Measurements from ENCODE around the gene SEPTIN1. TPM values are rescaled to one million over a fixed set of nuclear protein-coding genes. Genes with fewer than 3 reads are reported as not detected.
"Not testable (repeated sequence)": the region's sequence is repeated elsewhere in the genome, so short reads cannot be mapped to it uniquely, and the experiment has no call there.

Gene SEPTIN1
- total RNA-seq, 4 donors from 2014 or later, result 2.8 to 9.8 (median 4.8) TPM

DNA sequence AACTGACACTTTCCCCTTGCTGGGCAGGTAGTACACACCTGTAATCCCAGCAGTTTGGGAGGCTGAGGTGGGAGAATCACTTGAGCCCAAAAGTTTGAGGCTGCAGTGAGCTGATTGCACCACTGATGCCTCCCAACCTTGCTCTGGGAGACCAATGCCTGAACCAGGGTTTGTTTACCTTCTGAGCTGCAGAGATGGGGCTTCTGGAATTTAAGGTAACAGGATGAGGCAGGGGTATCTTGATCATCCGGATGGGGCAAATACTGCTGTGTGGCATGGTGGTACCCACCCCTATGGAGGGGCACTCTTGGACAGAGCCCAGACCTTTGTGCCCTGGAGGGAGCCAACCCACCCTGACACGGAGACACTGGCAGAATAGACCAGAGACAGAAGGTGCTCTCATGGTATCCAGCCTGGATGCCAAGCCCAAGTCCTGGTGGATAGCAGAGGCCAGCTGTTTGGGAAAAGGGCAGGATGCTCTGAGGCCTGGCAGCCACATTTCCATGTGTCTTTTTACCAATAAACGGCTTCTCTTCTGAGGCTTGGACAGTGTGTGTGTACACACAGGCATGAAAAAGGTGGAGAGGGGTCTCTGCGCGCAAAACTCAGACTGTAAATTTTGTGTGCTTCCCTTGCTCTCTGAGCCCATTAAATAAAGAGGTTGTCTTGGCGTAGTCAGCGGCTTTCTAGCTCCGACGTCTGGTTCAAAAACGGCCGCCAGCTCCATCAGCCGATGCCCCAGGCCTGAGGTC lies 17.2 kb upstream of the SEPTIN1 start:
- in situ Hi-C loops (cut with MboI; ENCODE audit: low pct_ligation_motif_present in 1 of 4, low pct_unique_long_range_greater_than_20kb in 1 of 4, low sequenced_read_pairs in 3 of 4) (loop anchor here (25.0 kb wide), 2 partner anchors 287 to 312 kb away; partner anchors contain the start of genes GDPD3 (in 2 of the 4), MAPK3 (in 2 of the 4), PPP4C (in 2 of the 4) and TBX6 (in 2 of the 4)), intact Hi-C loops (cut with DNase I; ENCODE audit: low total_unique reads) (loop anchor here (2.0 kb wide), 1 partner anchor 45 kb away; the partner anchor contains the start of gene CD2BP2)
- Histone ChIP-seq H3K4me3 (peak overlapping the region; percentile 39 to 92 (median 54)), H3K9me3 (no peaks in the 10 kb centered on the region), H3K4me1 (peaks cover 22 to 43% (median 24%) of the 10 kb centered on the region in 4 donors), H3K27ac (peak overlapping the region; percentile 80 to 91 (median 86)), H3K36me3 (peaks cover 0 to 6% (median 0%) of the 10 kb centered on the region in 4 donors), H3K27me3 (no peaks in the 10 kb centered on the region)
- DNase-seq, result no peak
- TF ChIP-seq POLR2A (IDR thresholded peaks at IDR 0.05) (no peak), CTCF (IDR thresholded peaks at IDR 0.05) (no peak), POLR2AphosphoS5 (IDR thresholded peaks at IDR 0.05) (no peak), EP300 (IDR thresholded peaks at IDR 0.05; ENCODE audit: low read depth) (no peak)
- 16% methylated on average over 12 of the region's 12 CpGs; no CpG with 5 or more reads in 1 of the 2 donors for WGBS, 2 donors (ENCODE audit: low coverage in 1 of 2)

DNA sequence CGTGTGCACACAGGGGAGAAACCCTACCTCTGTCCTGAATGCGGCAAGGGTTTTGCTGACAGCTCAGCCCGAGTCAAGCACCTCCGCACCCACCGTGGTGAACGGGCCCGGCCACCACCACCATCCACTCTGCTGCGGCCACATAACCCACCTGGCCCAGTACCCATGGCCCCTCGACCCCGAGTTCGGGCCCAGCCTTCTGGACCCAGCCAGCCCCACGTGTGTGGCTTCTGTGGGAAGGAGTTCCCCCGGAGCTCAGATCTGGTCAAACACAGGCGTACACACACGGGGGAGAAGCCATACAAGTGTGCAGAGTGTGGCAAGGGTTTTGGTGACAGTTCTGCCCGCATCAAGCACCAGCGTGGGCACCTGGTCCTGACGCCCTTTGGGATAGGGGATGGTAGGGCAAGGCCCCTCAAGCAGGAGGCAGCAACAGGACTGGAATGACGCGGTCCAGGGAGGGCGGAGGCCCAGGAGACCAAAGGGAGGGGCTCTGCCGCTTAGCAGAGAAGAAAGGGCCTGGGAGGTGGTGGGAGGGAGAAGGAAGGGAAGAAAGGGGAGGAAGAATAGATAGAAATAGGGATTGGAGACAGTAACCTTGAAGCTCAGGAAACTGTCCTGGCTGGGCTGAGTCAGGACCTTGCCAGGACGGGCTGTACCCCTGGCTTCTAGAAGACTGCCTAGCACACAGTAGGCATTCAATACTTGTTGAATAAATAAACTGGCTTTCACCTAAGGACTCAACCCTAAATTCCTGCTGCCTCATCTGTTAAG lies 16.5 kb upstream of the SEPTIN1 start:
- Histone ChIP-seq H3K4me1 (peaks cover 24 to 50% (median 26%) of the 10 kb centered on the region in 4 donors), H3K4me3 (no peak overlapping the region), H3K27me3 (no peaks in the 10 kb centered on the region), H3K9me3 (no peaks in the 10 kb centered on the region), H3K36me3 (peaks cover 0 to 6% (median 0%) of the 10 kb centered on the region in 4 donors), H3K27ac (peak overlapping the region; percentile 80 to 91 (median 86))
- in situ Hi-C loops (cut with MboI; ENCODE audit: low pct_ligation_motif_present in 1 of 4, low pct_unique_long_range_greater_than_20kb in 1 of 4, low sequenced_read_pairs in 3 of 4) (no loop called here), intact Hi-C loops (cut with DNase I; ENCODE audit: low total_unique reads) (no loop called here)
- DNase-seq, result no peak
- no peak for TF ChIP-seq EP300 (IDR thresholded peaks at IDR 0.05; ENCODE audit: low read depth)
- whole genome bisulfite sequencing, 2 donors (ENCODE audit: low coverage in 1 of 2), result 71 to 86% methylated on average over 5 to 22 of the region's 23 CpGs

DNA sequence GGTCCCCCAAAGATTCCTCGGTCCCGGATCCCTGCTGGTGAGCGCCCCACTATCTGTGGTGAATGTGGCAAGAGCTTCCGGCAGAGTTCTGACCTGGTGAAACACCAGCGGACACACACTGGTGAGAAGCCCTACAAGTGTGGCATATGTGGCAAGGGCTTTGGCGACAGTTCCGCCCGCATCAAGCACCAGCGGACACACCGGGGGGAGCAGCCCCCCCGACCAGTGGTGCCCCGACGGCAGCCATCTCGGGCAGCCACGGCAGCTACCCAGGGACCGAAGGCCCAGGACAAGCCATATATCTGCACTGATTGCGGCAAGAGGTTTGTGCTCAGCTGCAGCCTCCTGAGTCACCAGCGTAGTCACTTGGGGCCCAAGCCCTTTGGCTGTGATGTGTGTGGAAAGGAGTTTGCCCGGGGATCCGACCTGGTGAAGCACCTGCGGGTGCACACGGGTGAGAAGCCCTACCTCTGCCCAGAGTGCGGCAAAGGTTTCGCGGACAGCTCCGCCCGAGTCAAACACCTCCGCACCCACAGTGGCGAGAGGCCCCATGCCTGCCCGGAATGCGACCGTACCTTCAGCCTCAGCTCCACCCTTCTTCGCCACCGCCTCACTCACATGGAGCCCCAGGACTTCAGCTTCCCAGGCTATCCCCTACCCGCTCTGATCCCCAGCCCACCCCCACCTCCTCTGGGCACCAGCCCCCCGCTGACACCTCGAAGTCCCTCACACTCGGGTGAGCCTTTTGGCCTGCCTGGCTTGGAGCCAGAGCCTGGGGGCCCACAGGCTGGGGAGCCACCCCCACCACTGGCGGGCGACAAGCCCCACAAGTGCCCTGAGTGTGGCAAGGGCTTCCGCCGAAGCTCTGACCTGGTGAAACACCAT lies 15.7 kb upstream of the SEPTIN1 start:
- Histone ChIP-seq H3K9me3 (no peaks in the 10 kb centered on the region), H3K4me1 (peaks cover 24 to 50% (median 26%) of the 10 kb centered on the region in 4 donors), H3K36me3 (peaks cover 0 to 6% (median 0%) of the 10 kb centered on the region in 4 donors), H3K27me3 (no peaks in the 10 kb centered on the region), H3K4me3 (no peak overlapping the region), H3K27ac (peak overlapping the region in 2 of 4 donors; percentile 80 to 87)
- DNase-seq, result no peak
- TF ChIP-seq POLR2AphosphoS5 (IDR thresholded peaks at IDR 0.05), result no peak
- 94% methylated on average over 39 of the region's 42 CpGs; no CpG with 5 or more reads in 1 of the 2 donors for WGBS, 2 donors (ENCODE audit: low coverage in 1 of 2)
- in situ Hi-C loops (cut with MboI; ENCODE audit: low pct_ligation_motif_present in 1 of 4, low pct_unique_long_range_greater_than_20kb in 1 of 4, low sequenced_read_pairs in 3 of 4), result no loop called here
- intact Hi-C loops (cut with DNase I; ENCODE audit: low total_unique reads), result no loop called here

DNA sequence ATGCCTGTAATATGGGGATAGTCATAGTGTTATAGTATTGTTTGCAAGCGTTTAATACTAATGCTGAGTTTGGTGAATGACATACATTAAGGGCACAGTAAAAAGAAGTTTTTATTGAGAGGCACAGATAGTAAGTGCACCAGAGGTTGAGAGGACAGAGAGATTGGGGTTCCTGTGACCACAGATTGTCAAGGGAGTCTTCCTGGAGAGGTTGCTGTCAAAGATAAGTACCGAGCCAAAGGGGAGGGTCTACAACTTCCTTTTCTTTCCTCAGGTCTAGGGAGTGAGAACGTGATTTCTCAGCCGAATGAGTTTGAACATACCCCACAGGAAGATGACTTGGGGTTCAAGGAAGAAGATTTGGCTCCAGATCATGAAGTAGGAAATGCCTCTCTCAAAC lies 14.7 kb upstream of the SEPTIN1 start:
- peaks cover 24 to 50% (median 26%) of the 10 kb centered on the region in 4 donors for H3K4me1 ChIP-seq
- H3K36me3 ChIP-seq, result peaks cover 0 to 6% (median 0%) of the 10 kb centered on the region in 4 donors
- H3K9me3 ChIP-seq, result no peaks in the 10 kb centered on the region
- no peak for DNase-seq
- H3K27me3 ChIP-seq, result no peaks in the 10 kb centered on the region
- TF ChIP-seq POLR2A (IDR thresholded peaks at IDR 0.05), result no peak
- no peak for TF ChIP-seq EP300 (IDR thresholded peaks at IDR 0.05; ENCODE audit: low read depth)
- no peak for TF ChIP-seq CTCF (IDR thresholded peaks at IDR 0.05)
- no peak for TF ChIP-seq POLR2AphosphoS5 (IDR thresholded peaks at IDR 0.05)
- no peak overlapping the region for H3K27ac ChIP-seq
- WGBS, 2 donors (ENCODE audit: low coverage in 1 of 2), result 70 to 85% methylated on average over 2 to 4 of the region's 4 CpGs
- intact Hi-C loops (cut with DNase I; ENCODE audit: low total_unique reads) (no loop called here), in situ Hi-C loops (cut with MboI; ENCODE audit: low pct_ligation_motif_present in 1 of 4, low pct_unique_long_range_greater_than_20kb in 1 of 4, low sequenced_read_pairs in 3 of 4) (no loop called here)
- H3K4me3 ChIP-seq, result no peak overlapping the region

- H3K36me3 ChIP-seq; DNase-seq; intact Hi-C loops (cut with DNase I; ENCODE audit: low total_unique reads); H3K9me3 ChIP-seq; in situ Hi-C loops (cut with MboI; ENCODE audit: low pct_ligation_motif_present in 1 of 4, low pct_unique_long_range_greater_than_20kb in 1 of 4, low sequenced_read_pairs in 3 of 4); H3K27me3 ChIP-seq: not testable (repeated sequence)
- Histone ChIP-seq H3K4me1 (peaks cover 24 to 48% (median 26%) of the 10 kb centered on the region in 4 donors), H3K4me3 (peak overlapping the region in 1 of 4 donors; percentile 65), H3K27ac (peak overlapping the region in 1 of 4 donors; percentile 84)
- 68 to 77% methylated on average over 3 to 4 of the region's 4 CpGs for WGBS, 2 donors (ENCODE audit: low coverage in 1 of 2)
Observed at GRCh38 chr16:30396627-30397026, 14.3 kb upstream of the SEPTIN1 start.

Data from transverse colon (tissue), 4 donors.